ENCODE data around the gene ENOX1.

The ENOX1 gene

DNA sequence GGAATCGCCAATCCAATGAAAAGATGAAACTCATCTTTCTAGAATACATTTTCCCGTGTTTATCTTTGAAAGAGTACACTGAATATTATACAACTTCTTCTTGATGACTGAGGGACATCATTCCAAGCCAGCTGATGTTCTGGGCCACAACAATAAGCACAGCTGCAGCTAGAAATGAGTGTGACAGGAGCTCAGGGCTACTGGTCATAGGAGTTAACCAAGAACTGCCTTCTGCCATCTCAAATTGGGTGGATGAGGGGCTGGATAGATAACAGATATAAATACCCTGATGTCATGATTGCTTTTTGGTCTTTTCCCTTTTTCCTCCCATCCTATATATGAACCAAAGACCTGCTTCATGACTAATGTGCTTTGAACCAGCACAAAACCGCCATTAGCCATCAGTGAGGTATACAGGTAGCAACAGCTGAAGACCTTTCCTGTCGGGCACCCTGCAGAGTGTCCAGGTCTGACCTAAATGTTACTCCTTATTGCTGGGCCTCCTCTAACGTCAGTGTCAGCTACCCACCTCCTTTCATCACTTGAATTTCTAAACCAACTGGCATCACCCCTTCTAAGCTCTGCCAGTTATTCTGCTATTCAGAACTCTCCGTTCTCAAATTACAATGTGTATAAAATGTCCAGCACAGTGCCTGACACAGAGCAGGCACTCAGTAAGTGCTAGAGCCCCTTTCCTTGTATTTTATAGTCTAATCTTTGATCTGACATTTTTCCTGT is 178.2 kb downstream of the ENOX1 start:
- no peak for DNase-seq (ENCODE audit: low read depth)

DNA sequence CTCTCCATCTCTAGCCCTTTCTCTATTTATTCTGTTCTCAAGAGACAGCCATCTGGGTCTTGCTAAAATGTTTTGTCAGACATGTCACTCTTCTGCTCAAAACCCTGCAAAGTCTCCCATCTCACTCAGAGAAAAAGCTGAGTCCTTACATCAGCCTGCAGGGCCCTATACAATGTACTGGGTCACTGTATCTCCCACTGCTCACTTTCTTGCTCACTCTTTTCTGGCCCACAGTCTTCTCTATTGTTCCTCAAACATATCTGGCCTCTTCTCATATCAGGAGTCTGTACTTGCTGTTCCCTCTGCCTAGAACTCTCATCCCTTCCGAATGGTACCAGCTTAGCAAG is 189.2 kb downstream of the ENOX1 start:
- no peak for DNase-seq (ENCODE audit: low read depth)

DNA sequence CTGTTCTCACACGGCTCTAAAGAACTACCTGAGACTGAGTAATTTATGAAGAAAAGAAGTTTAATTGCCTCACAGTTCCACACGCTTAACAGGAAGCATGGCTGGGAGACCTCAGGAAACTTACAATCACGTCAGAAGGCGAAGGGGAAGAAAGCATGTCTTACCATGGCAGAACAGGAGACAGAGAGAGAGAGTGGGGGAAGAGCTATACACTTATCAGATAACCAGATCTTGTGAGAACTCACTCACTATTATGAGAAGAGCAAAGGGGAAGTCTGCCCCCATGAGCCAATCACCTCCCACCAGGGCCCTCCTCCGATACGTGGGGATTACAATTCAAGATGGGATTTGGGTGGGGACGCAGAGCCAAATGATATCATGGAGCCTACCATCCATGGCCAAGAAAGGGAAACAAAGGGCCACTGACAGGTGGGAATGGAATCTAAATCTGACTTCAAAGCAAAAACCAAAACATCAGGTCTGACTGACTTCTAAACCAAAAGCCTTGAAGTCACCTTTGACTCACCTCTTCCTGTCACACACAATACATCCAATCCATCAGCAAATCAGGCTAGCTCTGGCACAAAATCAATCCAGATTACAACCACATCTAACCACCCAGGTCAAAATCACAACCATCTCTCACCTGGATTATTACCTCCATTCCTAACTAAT is 189.7 kb downstream of the ENOX1 start:
- DNase-seq (ENCODE audit: low read depth), result no peak

DNA sequence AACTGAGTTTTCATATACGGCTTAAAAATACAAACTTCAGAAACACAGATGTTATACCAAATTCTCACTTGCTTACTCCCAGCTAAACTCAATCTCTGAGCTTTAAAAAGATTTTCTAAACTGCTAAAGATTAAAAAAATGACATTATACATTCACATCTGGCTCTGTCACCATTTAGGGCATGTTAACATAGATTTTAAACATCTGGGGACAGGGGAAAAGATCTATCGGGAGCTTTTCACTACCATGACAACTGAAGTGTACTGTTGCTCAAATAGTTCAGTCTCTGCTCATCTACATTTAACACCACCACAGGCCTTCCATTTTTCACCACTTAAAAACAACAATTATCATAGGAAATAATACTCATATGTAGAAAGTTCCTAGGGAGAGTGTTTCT is 190.8 kb downstream of the ENOX1 start:
- no peak for DNase-seq (ENCODE audit: low read depth)

DNA sequence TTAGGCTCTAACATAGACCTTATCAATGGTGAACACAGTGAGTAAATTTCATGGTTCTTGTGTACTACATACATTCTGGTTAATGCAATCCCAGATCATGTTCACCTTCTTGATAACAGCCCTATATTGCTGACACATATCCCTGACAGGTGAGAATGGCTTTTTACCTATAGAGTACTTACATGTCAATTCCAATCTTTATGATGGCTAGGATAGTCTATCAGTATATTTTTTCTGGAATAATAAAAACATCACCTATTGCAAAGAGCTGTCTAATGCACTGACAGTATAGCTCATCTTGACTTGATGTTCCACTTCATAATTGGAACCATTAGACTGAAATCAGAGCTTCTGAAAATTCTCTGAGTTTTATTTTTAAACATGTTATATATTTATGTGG is 199.4 kb downstream of the ENOX1 start:
- DNase-seq (ENCODE audit: low read depth), result no peak

DNA sequence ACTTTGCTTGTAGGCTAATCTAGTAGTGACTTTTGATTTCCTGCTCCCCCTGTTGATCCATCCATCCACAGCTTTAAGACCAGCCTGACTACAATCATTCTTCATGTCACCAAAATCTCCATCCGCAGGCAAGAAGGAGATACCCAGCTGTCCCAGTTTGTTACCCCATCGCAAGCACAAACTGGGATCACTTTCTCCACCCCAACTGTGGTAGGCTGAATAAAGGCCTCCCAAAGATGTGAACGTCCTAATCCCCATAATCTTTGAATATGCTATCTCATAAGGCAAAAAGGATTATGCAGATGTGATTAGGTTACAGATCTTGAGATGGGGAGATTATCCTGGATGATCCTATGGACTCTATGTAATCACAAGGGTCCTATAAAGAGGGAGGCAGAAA is 202.0 kb downstream of the ENOX1 start:
- DNase-seq (ENCODE audit: low read depth), result no peak

DNA sequence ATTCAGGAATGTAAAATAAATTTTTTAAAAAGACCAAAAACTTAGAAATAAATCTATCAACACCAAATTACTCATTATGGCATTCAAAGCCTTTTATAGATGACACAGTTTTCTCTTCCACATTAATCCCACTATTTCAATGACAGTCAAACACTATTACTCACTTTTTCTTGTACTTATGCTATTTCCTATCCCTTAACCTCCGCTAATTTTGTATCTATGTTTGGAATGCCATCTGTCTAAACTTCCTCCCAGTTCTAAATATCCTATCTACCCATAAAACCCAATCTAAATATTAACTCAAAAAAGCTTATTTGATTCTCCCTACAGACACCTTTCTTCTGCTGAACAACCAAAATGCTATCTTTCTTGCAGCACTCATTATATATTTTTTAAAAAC is 203.5 kb downstream of the ENOX1 start:
- DNase-seq (ENCODE audit: low read depth), result no peak

DNA sequence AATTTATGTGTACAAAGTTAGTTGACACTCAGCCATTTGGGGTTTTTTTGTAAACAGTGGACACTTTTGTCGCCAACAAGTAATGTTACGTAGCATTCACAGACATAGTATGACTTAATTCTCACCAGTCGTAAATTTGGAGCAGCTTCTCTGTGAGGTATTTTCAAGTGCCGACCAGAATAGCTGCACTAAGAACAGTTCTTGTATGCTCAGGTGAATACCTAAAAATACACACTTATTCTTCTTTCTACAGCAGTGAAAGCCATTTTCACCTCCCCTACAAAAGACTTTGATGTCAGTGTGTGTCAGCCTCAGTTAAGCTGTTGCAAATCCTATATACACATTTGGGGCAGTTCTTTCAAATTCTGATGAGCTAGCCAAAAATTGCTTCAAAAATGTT is 206.5 kb downstream of the ENOX1 start:
- DNase-seq (ENCODE audit: low read depth), result no peak

DNA sequence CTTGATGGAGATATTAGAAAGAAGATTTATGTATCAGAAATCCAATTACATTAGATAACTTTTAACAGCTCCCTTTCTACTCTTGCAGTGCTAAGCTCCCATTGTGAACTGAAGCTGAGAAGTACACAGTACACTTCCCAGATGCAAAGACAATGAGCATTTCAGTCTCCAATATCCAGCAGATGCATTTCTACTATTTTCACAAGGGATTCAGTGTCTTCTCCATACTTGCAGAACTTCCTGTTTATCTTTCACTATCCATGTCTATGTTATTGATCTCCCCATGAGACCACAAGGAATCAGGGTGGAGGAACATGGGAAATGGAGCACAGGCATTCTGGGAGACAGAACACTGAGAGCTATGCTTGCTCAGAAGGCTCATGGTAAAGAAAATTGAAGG is 207.5 kb downstream of the ENOX1 start:
- DNase-seq (ENCODE audit: low read depth), result no peak

DNA sequence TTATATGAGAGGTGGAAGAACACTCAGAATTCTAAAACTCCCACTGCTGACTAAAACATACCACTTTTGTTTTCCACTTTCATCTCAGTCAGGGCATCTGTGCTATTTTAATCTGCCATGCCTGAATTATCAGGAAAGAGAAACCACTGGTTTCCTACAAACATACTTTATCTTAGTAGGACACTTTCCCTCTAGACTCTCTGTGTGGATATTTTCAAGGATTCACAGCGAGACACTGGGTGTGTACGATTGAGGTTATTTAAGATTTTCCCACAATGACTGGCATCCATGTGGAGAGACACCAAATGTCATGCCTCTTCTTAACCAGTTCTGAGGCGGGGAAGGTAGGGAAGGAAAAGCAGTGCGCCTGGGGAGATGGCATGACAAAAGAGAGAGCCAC is 212.2 kb downstream of the ENOX1 start:
- DNase-seq (ENCODE audit: low read depth), result peak; percentile 85

DNA sequence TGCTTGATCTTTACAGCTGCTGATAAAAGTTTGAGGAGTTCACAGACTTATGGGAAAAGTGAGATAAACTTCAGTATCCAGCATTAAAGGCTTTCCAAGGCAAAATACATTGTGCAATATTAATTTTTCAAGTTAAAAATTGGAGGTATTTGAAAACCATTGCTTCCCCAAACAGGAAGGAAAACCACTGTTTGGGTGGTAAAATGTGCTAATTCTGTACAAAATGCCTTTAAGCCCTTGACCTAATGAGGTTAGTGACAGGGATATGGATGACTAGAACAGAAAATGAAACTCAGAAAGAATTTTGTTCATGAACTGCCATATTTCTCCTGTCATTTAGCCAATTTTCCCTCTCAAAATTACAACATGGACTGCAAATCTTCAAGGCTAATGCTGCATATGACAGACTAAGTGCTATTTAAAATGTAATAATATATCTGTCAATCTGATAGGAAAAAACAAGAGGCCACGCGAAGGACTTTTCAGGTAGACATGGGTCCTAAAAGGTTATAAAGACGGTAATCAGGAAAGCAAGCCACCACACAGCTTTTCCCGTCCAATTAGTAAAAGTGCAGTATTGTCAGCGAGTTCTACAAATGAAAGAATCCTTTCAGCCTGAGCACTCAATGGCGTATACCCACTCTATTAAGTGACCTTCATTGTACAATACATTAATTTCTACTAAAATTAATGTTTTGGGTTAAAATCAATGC is 212.8 kb downstream of the ENOX1 start:
- DNase-seq (ENCODE audit: low read depth), result peak; percentile 82

DNA sequence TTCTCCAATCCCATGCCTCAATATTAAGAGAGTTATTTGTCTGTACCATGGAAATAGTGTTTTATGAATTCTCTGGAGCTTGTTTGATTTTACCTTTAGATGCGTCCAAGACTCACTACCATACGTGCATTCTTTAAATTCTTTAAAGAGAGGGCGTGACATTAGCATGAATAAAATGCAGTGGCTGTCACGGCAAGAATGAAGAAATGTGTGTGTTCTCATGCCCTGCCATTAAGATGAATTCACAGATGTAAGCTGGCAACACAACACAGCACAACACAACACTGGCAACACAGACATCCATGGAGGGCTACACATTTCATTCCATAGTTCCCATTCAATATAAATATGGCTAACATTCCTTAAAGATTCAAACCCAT is 213.4 kb downstream of the ENOX1 start:
- DNase-seq (ENCODE audit: low read depth), result peak; percentile 43

DNA sequence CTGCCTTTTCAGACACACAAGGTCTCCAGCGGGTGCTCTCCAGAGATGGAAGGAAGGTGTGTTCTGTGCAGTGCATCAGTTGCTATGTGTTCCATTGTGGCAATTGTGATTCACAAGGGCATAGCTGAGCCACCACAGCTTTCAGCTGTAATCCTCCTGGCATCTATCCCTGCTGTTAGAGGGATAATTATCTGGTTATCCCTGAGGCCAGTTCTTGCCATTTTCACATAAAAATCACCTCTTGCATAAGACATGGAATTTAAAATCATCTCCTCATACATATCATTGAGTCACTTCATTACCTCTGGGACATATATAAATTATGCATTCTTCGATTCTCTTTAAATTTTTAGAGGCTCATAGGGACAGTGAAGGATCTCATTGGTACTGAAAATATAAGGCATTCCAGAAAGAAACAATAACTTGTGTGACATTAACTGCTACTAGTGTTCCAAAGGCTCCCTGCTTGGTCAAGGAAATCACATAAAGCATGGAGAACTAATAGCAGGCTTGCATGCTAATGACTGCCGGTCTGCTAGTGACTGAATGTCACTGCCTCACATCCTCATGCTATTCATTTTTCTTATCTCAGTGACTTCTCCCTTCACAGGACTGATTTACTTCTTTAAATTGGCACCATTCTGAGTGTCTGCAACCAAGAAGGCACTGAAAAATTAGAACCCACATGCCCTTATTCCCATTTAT is 214.0 kb downstream of the ENOX1 start:
- peak; percentile 73 for DNase-seq (ENCODE audit: low read depth)

DNA sequence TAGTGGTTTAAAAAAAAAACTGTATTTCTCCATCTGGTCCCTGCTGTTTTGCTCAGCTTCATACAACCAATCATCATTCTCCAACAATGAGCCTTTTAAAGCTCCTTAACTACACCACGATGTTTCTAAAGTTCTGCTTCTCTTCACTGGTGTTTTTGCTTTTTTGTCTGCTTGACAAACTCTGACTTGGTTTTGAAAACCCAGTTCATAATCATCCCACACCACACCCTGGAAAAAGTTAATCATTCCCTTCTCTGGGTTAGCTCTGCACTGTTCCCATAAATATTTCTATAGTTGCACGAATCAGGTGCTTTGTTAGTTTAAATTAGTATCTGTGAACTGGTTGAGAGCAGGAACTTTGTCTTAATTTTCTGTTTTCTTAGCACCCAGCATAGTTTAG is 217.1 kb downstream of the ENOX1 start:
- no peak for DNase-seq (ENCODE audit: low read depth)

DNA sequence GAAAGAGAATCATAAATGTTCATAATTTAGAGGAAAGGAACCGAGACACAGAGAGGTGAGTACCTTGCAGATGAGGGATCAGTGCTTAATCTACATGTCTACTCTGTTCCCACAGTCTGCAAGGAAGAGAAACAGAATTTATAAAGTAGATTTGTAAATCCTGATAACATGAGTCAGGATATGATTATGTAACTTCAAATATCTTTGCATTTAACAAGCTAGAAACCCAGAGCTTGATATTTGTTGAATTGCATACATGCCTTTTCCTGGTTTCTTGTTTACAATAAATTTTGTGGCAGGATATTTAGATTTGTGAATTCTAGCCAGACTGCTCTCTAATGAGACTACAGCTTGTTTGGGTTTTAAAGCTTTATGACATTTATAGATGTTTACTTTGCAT is 219.2 kb downstream of the ENOX1 start:
- DNase-seq (ENCODE audit: low read depth), result peak; percentile 84

DNA sequence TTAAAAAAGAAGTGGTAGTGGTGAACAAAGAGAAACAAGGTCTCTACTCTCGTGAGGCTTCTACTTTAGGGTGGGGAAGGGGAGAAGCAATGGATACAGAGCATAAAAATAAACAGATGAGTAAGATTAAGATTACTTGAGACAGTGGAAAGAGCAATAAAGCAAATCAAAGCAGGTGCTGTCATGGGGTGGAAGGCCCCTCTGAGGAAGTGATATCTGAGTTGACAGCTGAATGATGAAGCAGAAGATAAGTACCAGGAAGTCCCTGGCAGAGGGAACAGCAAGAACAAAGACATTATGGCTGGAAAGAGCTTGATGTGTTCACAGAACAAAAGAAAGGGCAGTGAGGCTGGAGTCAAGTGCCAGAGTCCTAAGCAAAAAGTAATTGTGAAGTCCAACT is 221.8 kb downstream of the ENOX1 start:
- no peak for DNase-seq (ENCODE audit: low read depth)

DNA sequence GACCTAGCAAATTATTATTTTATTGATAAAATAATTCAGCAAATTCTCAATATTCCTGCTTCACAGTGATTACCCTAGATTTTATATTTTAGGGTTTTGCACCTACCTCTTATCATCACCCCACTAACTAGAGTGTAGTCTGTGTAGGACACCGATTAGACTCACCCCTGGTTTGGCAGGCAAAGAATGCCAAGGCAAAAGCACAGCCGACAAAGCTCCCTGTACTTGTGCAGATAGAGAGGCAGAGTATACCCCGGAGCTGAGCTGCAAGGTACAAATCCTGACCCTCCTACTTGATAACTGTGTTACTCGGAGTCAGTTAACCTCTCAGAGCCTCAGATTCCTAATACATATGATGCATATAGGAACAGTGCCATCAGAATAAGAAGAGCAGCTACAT is 225.7 kb downstream of the ENOX1 start:
- no peak for DNase-seq (ENCODE audit: low read depth)

DNA sequence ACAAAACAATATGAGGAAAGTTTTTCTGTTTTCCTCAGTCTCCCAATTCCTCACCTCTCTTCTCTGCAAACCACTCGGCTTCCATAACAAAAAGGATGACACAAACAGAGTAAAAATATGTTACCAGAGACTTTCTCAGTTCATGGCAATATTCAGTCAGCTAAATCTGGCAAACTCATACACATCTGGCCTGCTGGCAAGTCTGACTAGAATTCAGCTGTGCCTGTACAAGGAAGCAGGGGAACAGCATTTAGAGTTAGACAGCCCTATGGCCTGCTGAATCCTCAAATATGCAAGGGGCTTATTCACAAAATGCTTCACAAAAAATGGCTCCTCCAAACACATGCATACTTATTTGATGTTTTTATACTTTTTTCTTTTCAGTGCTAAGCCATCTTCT is 227.8 kb downstream of the ENOX1 start:
- DNase-seq (ENCODE audit: low read depth), result no peak

DNA sequence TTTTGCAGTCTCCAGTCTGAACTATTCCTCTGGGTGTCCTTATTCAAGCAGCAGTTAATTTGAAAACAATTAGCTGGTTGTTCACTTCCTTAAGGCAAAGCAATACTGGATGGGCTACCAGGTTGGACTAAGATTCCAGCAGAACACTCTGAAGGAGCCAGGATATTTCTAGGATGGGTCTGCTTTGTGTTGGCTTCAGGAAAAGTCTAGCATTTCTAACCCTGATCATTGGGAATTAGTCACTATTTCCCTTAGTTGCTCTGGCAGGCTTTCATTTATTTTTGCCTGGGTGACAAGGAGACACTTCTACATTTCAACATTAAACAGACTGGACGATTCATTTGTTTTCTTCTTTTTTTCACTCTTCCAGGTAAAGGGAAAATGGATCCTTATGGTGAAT is 228.4 kb downstream of the ENOX1 start:
- no peak for DNase-seq (ENCODE audit: low read depth)

DNA sequence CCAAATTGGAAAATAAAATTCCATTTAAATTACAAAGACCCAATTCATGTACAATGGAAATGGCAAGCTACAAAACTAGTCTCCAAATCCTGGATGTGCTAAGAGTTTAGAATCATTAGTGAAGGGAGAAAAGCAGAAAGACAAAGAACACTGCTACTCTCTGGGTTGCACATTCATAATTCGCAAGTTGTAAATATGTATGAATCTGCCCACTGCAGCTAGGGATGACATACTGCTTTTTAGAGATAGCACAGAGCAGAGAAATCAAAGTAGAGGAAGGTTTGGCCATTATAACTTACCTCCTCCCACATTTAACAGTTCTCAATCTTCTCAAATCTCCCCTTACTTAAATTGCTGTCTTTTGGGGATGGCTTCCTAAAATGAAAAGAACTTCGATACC is 231.1 kb downstream of the ENOX1 start:
- no peak for DNase-seq (ENCODE audit: low read depth)

DNA sequence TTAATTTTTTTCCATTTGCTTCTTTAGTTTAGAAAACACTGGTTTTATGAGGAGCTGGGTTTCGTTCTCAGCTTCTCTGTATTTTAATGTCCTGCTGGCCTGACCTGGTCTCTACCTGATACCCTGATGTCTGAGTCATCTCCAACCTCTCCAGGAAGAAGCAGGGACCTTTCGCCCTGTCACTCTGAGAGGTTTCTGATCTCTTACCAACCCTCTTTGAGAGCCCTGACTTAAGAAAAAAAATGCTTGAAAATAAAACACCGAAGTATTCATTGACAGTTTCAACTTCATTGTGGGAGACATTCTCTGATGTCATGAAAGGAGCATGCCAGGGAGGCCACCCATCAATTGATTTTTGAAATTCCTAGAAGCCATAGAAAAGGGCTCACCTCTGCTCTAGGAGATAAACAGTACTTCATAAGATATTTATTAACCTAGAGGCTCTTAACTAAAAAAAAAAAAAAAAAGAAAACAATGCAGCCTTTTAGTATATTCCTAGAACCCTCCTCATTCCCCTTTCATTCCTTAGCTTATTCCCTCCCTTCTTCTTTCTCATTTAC is 234.8 kb downstream of the ENOX1 start:
- no peak for DNase-seq (ENCODE audit: low read depth)

DNA sequence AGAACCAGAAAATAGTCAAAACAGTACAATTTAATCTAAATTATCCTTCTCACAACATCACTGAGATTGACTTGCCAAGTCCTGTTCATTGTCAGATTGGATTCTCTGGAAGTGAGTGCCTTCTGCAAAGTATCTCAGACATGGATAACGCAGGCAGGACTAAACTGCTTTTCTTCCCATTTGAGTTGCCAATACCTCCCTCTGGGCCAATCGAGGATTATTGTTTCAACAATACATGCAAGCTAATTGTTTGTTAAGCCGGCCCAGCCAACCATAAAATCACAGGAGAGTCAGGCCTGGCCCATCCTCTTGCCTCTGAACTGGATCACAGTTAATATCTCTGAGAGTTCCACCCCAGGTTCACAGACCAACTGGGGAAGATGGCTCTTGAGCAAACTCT is 240.0 kb downstream of the ENOX1 start:
- DNase-seq (ENCODE audit: low read depth), result no peak

DNA sequence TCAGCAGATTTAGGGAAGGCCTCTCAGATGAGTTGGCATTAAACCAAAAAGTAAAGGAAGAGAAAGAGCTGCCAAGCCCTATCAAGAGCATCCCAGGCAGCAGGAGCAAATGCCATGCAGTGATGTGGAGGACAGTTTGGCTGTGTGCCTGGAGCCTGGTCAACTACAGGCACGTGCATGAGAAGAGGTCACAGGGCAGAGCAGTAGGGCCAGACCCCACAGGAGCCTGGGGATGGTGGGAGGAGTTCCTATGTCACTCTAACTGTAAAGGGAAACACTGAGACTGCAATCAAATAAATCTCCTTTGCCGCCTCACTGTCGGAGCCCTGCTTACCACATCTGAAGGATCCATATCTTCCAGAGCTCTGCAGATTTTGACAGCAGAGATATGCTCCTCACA is 240.5 kb downstream of the ENOX1 start:
- no peak for DNase-seq (ENCODE audit: low read depth)
